ENCODE data around the gene TRIM40.

GRCh38 chr6:30144811-30145210 is 8.9 kb downstream of the TRIM40 start:
- TF ChIP-seq CTCF (IDR thresholded peaks at IDR 0.05; ENCODE audit: insufficient read depth, low read depth, low read length) (no peak), EZH2 (IDR thresholded peaks at IDR 0.05; ENCODE audit: insufficient read depth, low read length) (no peak)

Data from astrocyte (in vitro differentiated cells and primary cell).